ENCODE measurements around the gene CHST7.

- TF ChIP-seq POLR2A (IDR thresholded peaks at IDR 0.05) = no peak
- TF ChIP-seq CTCF (IDR thresholded peaks at IDR 0.05) = no peak
Measured at GRCh38 chrX:46575991-46576392, 2.4 kb downstream of the CHST7 start.
